Measurements from ENCODE around the gene FBXW7.

DNA sequence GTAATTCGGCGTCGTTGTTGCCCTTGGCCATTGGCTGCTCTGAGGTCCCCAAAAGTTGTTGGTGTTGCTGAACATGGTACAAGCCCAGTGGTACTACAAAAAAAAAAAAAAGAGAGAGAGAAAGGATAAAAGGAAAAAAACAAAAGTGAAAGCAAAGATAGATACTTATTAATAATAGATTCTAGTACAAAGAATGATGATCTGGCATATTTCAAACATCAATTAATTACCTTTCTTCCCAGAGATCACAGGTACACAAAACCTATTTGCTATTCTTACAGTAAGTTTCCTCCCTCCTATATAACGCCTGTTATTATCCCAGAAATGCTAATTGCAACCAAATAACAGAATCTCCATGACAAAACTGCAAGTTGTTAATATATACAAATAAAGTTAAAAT is 188.9 kb downstream of the FBXW7 start:
- TF ChIP-seq TAF1 (IDR thresholded peaks at IDR 0.05; ENCODE audit: low read depth) (no peak), ZBTB7A (IDR thresholded peaks at IDR 0.05; ENCODE audit: low read depth) (no peak), EP300 (IDR thresholded peaks at IDR 0.05; ENCODE audit: borderline replicate concordance) (no peak), CREB1 (IDR thresholded peaks at IDR 0.05; ENCODE audit: low read depth) (no peak), FOXM1 (IDR thresholded peaks at IDR 0.05; ENCODE audit: borderline replicate concordance, low read depth) (no peak), CEBPB (IDR thresholded peaks at IDR 0.05) (no peak), RAD21 (IDR thresholded peaks at IDR 0.05; ENCODE audit: low read depth) (no peak), TCF12 (IDR thresholded peaks at IDR 0.05; ENCODE audit: low read depth) (no peak), TEAD4 (IDR thresholded peaks at IDR 0.05) (no peak)
- TF ChIP-seq, protein P1, sequence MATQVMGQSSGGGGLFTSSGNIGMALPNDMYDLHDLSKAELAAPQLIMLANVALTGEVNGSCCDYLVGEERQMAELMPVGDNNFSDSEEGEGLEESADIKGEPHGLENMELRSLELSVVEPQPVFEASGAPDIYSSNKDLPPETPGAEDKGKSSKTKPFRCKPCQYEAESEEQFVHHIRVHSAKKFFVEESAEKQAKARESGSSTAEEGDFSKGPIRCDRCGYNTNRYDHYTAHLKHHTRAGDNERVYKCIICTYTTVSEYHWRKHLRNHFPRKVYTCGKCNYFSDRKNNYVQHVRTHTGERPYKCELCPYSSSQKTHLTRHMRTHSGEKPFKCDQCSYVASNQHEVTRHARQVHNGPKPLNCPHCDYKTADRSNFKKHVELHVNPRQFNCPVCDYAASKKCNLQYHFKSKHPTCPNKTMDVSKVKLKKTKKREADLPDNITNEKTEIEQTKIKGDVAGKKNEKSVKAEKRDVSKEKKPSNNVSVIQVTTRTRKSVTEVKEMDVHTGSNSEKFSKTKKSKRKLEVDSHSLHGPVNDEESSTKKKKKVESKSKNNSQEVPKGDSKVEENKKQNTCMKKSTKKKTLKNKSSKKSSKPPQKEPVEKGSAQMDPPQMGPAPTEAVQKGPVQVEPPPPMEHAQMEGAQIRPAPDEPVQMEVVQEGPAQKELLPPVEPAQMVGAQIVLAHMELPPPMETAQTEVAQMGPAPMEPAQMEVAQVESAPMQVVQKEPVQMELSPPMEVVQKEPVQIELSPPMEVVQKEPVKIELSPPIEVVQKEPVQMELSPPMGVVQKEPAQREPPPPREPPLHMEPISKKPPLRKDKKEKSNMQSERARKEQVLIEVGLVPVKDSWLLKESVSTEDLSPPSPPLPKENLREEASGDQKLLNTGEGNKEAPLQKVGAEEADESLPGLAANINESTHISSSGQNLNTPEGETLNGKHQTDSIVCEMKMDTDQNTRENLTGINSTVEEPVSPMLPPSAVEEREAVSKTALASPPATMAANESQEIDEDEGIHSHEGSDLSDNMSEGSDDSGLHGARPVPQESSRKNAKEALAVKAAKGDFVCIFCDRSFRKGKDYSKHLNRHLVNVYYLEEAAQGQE (IDR thresholded peaks at IDR 0.05; ENCODE audit: low read depth), result no peak
- TF ChIP-seq, protein P2, sequence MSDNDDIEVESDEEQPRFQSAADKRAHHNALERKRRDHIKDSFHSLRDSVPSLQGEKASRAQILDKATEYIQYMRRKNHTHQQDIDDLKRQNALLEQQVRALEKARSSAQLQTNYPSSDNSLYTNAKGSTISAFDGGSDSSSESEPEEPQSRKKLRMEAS (IDR thresholded peaks at IDR 0.05), result no peak
